CD4-positive, alpha-beta T cell treated with Interleukin-21 for 1 hour (primary cell): ENCODE data around the gene ZCCHC10.
"Not testable (repeated sequence)": the region's sequence is repeated elsewhere in the genome, so short reads cannot be mapped to it uniquely, and the experiment has no call there.

Source experiments
- DNase-seq: peaks from one replicate; pipeline ENCODE4 v3.0.0-alpha.2; 2020

The ZCCHC10 gene

DNA sequence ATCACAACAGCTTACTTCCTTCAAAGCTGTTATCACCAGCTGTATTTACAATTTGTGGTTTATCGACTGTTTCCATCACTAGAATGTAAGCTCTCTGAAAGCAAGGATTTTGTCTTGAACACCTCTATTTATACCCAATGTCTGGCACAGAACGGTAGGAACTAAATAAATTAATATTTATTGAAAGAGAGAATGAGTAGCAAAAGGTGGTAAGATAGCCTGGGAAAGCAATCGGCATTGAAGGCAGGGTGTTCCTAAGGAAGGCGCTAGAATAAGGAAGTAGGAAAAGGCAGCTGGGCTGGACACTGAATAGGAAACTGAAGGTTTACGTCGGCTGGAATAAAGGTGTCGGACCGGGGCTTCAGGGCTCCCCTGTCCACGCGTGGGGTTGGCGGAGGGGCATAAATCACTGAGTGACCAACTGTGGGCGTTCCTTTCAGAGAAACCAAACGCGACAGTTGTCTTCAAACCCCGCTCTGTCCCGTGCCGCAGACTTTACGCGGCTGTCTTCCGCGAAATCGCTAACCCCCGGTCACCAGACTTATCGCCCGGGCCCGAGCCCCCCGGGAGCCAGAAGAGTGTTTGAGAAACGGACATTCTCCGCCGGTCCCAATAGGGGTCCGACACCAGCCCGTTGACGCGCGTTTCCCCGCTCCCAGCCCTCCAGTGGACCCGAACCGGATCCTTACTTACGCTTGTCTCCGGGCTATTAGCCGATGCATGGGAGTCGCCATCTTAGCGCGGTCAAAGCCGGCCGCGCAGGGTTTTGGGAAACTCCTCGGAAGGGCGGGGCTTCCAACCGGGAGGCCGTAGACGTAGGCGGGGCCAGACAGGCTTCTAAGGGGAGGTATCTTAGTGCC, at the start of gene ZCCHC10:
ZCCHC10 (minus strand) TSS at position 746 of the 860 bp plus-strand sequence; CDS start at position 734, 12 bp downstream.
- peak; percentile 94 for DNase-seq

DNA sequence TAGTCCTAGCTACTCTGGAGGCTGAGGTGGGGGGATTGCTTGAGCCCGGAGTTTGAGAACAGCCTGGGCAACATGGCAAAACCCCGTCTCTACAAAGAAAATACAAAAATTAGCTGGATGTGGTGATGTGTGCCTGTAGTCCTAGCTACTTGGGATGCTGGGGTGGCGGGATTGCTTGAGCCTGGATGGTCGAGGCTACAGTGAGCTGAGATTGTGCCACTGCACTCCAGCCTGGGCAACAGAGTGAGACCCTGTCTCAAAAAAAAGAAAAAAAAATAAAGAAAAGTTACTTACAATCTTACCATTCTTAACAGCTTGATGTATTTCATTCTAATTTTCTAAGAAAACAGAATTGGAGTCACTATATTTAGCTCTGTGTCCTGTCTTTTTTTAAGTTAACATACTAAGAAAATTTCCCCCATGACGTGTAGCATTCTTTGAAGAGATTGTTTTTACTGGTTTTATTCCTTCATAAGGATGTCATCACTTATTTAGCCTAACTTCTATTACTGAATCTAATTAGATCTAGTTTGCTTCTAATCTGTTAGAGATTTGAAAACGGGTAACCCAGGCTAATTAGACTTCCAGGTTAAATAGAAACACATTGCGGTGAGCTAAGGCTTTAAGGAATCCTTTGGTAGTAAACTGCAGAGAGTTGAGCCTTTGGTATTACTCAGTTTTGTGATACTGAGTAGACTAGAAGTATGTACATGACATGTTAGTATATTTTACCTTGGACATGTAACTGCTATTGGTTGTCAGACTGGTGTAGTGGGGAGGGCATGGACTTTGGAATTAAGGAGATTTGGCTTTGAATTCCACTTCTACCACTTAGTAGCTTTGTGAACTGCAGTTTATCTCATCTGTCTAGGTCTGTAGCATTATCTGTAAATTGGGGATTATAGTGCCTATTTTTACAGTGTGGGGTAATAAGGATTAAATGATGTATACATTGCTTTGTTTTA, 49.5 kb upstream of the ZCCHC10 start:
- no peak for DNase-seq

DNA sequence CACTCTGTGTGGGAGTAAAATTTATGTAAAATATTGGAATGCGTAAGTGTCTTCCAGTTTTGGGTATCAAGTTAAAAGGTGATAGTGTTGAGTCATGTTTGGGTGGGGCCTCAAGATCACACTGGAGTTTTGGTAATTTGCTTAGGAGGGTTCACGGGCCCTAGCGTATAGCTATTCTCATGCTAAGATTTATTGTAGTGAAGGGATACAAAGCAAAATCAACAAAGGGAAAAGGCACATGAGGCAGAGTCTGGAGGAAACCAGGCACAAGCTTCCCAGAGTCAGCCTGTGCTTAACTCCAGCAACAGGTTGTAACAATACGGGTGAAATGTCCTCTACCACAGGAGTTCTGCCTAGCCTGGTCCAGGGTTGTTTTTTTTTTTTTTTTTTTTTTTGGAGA, 45.7 kb upstream of the ZCCHC10 start:
- DNase-seq = no peak

DNA sequence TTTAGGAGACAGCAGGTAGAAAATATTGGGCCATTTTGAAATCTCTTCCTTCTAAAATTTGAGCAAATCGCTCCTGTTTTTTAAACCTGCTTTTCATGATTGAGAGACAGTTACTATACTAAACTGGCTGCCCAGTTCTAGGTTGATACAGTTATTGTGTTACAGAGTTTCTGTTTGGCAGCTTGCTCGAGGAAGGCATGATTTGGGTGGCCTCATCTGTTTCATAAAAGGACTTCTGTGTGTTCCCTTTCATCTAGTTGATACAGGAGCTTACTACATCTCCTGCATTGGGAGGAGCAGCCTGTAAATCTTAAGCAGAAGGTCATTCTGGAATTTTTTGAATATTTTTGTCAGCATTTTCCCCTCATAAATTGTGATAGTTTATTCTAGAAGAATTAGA, 39.7 kb upstream of the ZCCHC10 start:
- no peak for DNase-seq

DNA sequence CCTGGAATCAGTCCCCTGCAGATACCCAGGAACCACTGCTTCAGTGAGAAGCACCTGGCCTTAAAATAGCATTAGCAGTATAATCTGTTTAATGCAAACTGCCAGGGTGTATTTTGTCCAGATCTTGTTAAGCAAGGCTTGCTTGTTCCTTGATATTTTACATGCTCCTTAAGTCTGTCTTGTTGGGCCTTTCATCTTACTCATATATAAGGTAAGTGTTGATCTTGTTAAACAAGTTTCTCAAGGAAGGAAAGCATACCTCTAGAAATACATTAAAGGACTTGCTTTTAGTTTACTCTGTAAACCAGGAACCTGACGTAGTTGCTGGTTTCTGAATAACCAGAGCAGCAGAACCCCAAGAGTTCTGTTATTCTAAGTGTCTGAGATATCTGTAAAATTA, 39.1 kb upstream of the ZCCHC10 start:
- DNase-seq = no peak

DNA sequence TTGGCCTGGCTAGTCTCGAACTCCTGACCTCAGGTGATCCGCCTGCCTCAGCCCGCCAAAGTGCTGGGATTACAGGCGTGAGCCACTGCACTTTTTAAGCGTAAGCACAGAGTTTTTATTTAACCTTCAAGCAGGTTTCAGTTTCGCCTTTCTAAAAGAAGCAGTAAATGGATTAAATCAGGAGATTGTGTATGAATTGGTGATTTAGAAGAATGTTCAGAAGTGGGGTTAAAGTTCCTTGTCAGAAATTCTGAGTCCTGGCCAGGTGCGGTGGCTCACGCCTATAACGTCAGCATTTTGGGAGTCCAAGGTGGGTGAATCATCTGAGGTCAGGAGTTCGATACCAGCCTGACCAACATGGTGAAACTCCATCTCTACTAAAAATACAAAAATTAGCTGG, 37.6 kb upstream of the ZCCHC10 start:
- DNase-seq = no peak

DNA sequence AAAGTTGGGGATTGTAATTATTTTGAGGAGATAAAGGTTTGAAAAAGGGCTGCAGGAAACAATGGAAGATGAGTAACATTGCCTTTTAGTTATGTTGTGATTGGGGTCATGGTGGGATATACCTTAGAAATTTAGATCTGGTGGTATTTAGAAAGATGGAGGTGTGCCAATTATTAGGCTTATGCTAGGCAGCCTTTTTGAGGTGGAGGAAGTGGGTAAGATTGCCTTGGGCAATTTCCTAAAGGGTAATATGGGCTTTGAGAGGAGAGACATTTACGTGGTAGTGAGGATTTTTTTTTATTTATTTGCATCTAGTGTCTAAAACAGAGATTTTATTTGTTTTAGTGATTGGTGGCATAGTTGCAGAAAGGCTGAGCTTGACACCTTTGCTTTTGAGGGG, 35.9 kb upstream of the ZCCHC10 start:
- no peak for DNase-seq

DNA sequence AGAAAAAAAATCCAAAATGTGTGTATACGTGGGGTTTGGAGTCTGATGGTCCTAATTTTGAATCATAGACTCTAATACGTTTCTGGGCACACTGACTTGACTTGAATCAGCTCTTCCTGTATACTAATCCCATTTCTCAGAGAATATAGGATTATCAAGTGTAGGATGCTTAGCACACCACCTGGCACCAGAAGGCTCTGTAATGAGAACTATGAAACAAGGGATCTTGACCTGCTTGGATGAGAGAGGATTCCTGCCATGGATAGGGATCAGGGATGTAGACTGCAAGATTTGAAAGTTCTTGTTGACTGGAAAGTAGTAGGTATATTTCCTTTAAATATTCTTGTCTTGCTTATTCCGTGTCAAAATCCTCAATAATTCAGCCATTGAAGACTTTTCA, 33.3 kb upstream of the ZCCHC10 start:
- DNase-seq = no peak

DNA sequence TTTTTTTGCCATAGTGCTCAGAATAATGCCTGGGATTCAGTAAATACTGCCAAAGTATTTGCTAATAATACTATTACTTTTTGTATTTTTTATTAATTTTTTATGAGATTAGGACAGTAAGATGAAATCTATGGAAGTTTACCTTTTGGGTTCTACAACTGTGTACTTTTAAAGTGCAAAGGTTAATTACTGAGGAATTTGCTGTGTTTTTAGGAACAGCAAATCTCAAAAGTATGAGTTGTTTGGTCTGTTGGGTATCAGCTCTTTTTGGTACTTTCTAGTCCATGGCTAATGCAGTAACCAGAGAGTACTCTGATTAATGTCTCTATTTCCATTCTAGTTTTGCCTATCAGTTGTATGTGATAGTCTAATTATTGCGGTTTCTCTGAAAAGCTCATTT, 30.5 kb upstream of the ZCCHC10 start:
- no peak for DNase-seq

DNA sequence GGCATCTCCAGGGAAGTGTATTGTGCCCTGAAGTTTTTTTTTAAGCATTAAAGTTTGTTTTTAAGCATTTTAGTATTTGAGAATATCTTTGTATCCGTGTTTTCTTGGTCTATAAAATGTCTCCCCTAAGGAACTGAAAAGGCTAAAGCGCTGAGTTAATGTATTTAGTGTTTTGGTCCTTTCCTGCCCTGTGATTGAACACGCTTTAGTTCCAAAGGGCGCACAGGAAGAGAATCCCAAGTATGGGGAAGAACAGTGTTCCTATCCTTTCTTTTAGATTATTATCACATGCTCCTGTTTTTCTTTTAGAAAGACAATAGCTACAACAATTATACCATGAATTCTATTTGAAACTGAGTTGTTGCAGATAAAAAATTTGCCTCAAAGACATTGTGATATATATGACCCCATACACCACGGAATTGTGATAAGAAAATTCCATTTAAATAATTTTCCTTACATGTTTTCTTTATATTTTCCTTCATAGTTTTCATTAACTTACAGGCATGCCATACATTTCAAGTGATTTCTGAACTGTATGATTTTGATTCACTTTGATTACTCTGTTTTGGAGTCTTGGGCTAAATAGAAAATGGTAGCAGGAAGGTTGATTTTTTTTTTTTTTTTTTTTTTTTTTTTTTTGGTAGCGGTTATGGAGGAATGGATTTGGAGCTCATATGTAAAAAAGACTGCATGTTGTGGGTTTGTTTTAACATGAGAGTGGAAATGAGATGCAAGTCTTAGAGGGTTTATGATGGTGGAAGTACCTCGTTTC, 28.5 kb upstream of the ZCCHC10 start:
- DNase-seq = no peak

DNA sequence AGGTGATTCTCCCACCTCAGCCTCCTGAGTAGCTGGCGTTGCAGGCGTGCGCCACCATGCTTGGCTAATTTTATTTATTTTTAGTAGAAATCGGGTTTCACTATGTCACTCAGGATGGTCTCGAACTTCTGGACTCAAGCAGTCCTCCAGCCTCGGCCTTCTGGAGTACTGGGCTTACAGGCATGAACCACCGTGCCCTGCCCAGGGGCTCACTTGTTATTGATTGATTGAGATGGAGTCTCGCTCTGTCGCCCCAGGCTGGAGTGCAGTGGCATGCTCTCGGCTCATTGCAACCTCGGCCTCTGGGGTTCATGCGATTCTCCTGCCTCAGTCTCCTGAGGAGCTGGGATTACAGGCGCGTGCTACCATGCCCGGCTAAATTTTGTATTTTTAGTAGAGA, 27.1 kb upstream of the ZCCHC10 start:
- no peak for DNase-seq

DNA sequence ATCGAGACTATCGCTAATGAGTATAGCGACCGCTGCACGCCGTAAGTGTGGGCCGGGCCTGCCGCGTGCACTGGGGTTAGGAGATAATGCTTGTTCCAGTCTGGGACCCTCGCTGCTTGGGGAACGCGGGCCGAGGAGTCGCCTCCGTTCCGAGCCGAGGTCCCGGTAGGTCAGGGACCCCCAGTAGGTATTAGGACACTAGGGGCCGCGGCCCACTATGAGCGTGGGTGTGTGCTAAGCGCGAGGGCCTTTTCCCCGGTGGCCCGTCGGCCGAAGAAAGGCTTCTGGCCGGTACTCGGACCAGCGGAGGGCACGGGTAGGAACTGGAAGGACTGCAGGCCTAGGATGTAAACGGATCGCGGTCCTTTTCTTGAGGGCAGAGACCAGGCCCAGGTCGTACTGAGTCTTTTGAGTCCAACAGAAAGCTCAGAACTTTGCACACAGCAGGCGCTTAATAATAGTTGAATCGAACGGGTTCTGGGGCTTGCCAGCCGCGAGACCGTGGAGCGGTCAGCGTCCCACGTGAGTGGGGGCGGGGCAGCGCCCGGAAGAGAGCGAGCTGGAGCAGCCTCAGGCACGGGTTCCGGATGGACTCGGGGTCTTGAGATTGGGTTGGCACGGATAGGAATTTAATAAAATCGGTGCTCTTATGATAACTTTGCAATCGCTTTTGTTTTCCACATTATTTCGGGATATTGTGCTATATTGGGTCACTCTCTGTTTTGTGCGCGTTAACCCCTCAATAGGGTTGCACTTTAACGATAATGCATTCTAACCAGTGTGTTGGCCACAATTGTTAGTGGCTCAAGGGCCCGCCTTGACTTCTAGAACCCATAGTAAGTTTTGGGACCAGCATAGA, 26.2 kb upstream of the ZCCHC10 start:
- DNase-seq = peak; percentile 57

DNA sequence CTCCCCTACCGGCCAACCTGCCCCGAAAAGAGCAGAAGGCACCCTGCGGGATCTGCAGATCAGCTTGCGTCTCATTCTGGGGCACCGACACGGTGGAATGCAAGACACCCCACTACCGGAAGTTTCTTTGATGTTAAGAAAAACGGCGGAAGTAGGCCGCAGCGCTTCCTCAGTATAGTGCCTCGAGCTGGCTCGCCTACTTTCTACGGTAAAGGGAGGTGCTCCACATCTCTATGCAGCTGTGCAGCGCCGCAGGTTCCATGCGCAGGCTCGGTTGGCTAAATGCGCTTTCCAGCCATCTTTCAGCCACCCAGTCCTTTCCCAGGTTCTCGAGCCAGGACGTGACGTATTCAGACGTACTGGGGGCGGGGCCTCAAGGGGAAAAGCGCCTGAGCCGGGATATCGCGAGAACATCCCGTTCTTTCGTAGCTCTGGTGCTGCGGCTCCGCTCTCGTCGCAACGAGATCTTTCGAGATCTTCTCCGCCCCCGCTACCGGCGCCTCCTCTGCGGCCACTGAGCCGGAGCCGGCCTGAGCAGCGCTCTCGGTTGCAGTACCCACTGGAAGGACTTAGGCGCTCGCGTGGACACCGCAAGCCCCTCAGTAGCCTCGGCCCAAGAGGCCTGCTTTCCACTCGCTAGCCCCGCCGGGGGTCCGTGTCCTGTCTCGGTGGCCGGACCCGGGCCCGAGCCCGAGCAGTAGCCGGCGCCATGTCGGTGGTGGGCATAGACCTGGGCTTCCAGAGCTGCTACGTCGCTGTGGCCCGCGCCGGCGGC, 25.4 kb upstream of the ZCCHC10 start, which contains the start of gene HSPA4:
HSPA4 (plus strand) TSS at position 472 of the 775 bp plus-strand sequence; CDS start at position 710, 238 bp downstream.
- DNase-seq = peak; percentile 98

DNA sequence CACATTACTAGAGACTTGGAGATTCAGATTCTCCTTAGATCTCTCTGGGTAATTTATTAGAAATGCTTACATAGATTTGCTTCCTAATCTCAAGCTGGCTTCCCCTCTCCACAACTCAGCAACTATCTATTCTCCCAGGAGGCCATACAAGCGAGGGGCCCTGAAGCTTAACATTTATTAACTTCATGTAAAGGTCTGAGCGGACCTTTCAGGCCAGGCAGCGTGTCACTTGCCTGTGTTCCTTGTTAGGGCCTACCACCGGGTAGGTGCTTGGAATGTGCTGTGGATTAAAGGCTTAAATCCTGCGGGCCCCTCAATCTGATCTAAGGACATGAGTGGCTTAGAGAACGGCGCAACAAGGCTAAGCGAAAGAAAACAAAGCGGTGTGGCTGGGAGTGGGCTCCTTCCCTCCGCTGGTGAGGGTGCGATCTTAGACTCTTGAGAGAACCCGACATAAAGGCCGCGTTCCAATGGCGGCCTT, 24.8 kb upstream of the ZCCHC10 start:
- DNase-seq = no peak

DNA sequence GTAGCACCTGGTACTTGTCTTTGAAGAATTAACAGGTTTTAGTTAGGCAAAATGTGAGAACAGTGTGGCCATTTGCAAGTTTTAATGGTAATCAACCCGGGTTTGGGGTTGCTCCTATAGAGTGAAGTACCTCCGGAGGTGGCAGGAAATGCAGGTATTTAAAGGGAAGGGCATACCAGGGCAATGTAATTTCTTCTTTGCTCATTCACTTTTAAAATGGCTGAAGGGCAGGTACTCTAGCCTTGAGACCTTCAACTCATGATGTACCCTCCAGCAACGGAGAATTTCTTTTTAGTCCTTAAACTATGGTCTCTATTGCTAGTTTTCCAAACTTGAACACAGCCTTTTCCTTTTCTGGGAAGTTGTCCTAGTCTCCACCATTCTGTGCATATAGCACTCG, 24.2 kb upstream of the ZCCHC10 start:
- DNase-seq = peak; percentile 17

DNA sequence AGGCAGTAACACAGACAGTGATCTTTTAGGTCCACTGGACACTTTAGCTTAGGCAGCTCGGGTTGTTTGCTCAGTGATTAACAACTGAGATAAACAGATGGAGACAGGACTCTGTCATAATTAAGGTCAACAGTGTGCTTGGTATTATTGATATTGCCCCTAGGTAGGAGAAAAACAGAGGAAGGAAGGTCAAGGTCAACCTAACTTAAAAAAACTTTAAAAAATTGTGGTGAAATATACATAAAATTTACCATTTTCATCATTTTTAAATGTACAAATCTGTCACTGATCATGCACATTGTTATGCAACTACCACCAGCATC, 23.3 kb upstream of the ZCCHC10 start:
- no peak for DNase-seq

DNA sequence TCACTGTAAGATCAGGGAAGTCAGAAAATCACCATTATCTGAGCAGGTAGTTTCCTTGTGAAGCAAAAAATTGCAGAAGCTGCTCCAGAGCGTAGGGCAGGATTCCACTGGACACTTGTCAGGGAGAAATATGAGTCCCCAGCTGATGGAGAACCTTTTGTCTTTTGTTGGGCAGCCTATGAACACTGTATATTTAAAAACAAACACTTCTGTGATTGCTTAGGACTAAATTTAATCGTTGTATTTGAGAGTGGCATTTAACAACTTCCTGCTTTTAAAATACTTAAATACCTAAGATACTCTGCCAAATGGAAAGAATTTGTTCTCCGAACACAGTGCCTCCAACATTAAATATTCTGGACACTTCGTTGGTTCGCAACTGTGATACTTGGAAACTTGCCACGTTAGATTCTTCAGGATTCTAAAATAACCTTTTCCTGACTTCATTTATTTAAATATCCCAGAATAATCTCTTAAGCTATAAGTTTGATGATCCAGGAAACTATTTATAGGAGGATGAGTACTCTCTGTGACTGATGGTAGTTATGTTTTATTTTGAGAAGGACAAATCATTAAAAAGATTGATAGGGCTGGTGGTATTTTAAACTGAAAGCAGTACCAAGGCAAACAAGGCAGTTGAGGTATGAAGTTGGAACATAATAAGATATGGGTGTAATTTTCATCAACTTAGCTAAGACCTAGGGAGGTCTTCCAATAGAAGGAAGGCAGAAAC, 22.8 kb upstream of the ZCCHC10 start:
- DNase-seq = no peak

DNA sequence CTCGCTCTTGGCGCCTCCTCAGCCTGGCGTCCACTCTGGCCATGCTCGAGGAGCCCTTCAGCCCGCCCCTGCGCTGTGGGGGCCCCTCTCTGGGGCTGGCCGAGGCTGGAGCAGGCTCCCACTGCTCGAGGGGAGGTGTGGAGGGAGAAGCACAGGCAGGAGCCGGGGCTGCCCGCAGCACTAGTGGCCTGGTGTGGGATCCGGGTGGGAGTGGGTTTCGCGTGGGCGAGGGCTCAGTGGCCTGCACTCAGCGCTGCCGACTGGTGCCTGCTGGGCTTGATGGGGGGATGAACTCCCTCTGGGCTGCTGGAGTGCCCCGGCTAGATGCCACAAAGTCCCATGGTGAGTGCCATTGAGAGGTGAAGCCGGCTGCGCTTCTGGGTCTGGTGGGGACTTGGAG, 21.1 kb upstream of the ZCCHC10 start:
- DNase-seq = no peak

DNA sequence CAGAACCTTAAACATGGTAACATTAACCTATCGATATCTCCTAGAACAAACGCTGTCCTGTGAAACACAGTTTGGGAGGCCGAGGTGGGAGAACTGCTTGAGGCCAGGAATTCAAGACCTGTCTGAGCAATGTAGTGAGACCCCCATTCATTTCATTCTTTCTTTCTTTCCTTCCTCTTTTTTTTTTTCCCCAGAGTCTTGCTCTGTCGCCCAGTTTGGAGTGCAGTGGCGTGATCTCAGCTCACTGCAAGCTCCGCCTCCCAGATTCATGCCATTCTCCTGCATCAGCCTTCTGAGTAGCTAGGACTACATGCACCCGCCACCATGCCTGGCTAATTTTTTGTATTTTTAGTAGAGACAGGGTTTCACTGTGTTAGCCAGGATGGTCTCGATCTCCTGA, 20.2 kb upstream of the ZCCHC10 start:
- DNase-seq = not testable (repeated sequence)

DNA sequence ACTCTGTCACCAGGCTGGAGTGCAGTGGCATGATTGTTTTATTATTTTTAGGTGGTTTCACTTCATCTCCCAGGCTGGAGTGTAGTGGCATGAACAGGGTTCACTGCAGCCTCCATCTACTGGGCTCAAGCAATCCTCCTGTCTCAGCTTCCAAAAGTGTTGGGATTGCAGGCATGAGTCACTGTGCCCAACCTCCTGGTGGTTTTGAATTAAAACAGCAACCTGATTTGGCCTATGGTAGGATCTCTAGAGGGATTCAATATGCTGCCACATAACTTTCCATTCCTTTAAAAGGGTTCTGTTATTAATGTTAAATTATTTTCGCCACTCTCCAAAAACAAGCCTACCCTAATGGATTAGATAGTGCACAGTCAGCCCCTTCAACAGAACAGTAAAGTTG, 15.6 kb upstream of the ZCCHC10 start:
- no peak for DNase-seq
